Uterus (tissue), 4 donors: ENCODE data around the gene GGT5. TPM values are rescaled to one million over a fixed set of nuclear protein-coding genes. Genes with fewer than 3 reads are reported as not detected.
"Not testable (repeated sequence)": the region's sequence is repeated elsewhere in the genome, so short reads cannot be mapped to it uniquely, and the experiment has no call there.

Source experiments
- DNase-seq, 2 donors: peaks; one replicate each; pipeline ENCODE4 v3.0.0-alpha.2; 2019 to 2020
- H3K27ac ChIP-seq, 2 donors: fragments of 200-600 bp; sonication (generic); 1 replicate in 1 of 2; 2 replicates in 1 of 2; pipeline ENCODE4 v1.5.1; 2016 to 2018
- H3K27me3 ChIP-seq, 2 donors: fragments of 200-600 bp; sonication (generic); one replicate each; pipeline ENCODE4 v1.5.1; 2018 to 2019; ENCODE audit warnings: control low read depth in 1 of 2
- H3K36me3 ChIP-seq, 2 donors: fragments of 200-600 bp; sonication (generic); one replicate each; pipeline ENCODE4 v1.5.1; 2019; ENCODE audit warnings: control low read depth in 1 of 2
- H3K4me1 ChIP-seq, 2 donors: fragments of 200-600 bp; sonication (generic); one replicate each; pipeline ENCODE4 v1.5.1; 2018 to 2019; ENCODE audit warnings: control low read depth in 1 of 2
- H3K4me3 ChIP-seq, 2 donors: fragments of 200-600 bp; sonication (generic); 1 replicate in 1 of 2; 2 replicates in 1 of 2; pipeline ENCODE4 v1.5.1; 2018 to 2019; ENCODE audit warnings: mild to moderate bottlenecking in 1 of 2
- H3K9me3 ChIP-seq, 2 donors: fragments of 200-600 bp; sonication (generic); one replicate each; pipeline ENCODE4 v1.5.1; 2019; ENCODE audit warnings: control low read depth in 1 of 2
- CTCF ChIP-seq, 4 experiments: fragments of 200-600 bp in 2 of 4; fragments of 450-650 bp in 2 of 4; sonication (generic) in 2 of 4; IDR thresholded peaks; one replicate each; pipeline ENCODE4 v1.5.1; 2016 to 2019; ENCODE audit warnings: antibody characterized with exemption in 4 of 4, mild to moderate bottlenecking in 2 of 4, moderate library complexity in 1 of 4
- POLR2A ChIP-seq, 2 donors: fragments of 450-650 bp; IDR thresholded peaks; one replicate each; pipeline ENCODE4 v1.6.1; 2016; ENCODE audit warnings: antibody characterized with exemption in 2 of 2, mild to moderate bottlenecking in 1 of 2, moderate library complexity in 1 of 2
- intact Hi-C: fragments of 100-400 bp; cut with DNase I; formaldehyde crosslinking; loops from one replicate; pipeline ENCODE4 v1.15.1; 2023; ENCODE audit warnings: low total_unique reads
- total RNA-seq, 4 donors: library from RNA; depleted of rRNA in 3 of 4; stranded (reverse); fragments of >200 nt in 3 of 4; gene quantifications; one replicate each; pipeline versions ENCODE4 v1.1.0 to v1.2.4, GENCODE V29; 2014 to 2023
- donor health status: DM: yes; HTN: yes; CAD: no.

GGT5 gene
- total RNA-seq, 4 donors from 2014 or later, result 4.1 to 95.9 (median 54.9) TPM

- no peak for TF ChIP-seq CTCF (IDR thresholded peaks at IDR 0.05)
- no peak for TF ChIP-seq POLR2A (IDR thresholded peaks at IDR 0.05)
- intact Hi-C loops, result no loop called here
- peaks cover 0 to 18% of the 10 kb centered on the region in 2 donors for H3K4me1 ChIP-seq
- peak in 1 of 2 donors; percentile 40 for DNase-seq
- H3K4me3 ChIP-seq, result peak overlapping the region; percentile 60 to 94
- no peaks in the 10 kb centered on the region for H3K27me3 ChIP-seq
- H3K27ac ChIP-seq, result peak overlapping the region; percentile 89 to 95
- H3K9me3 ChIP-seq, result no peaks in the 10 kb centered on the region
- no peaks in the 10 kb centered on the region for H3K36me3 ChIP-seq
These were observed 26.5 kb upstream of the GGT5 start for GRCh38 chr22:24271386-24271854.

GRCh38 chr22:24270556-24271385 is 25.9 kb upstream of the GGT5 start, which contains the start of gene SPECC1L:
Gene SPECC1L, plus strand, starts transcription at chr22:24270831. Its CDS starts 31,401 bp downstream, at chr22:24302232.
- H3K36me3 ChIP-seq, result no peaks in the 10 kb centered on the region
- intact Hi-C loops, result no loop called here
- H3K27ac ChIP-seq, result peak within 1 kb of the TSS; percentile 89 to 95
- H3K4me3 ChIP-seq, result peak within 1 kb of the TSS; percentile 60 to 94
- DNase-seq, result peak; percentile 93 to 95
- TF ChIP-seq POLR2A (IDR thresholded peaks at IDR 0.05) (peak; percentile 95 to 98), CTCF (IDR thresholded peaks at IDR 0.05) (peak in 2 of 4 experiments; percentile 45 to 49)
- no peaks in the 10 kb centered on the region for H3K9me3 ChIP-seq
- no peaks in the 10 kb centered on the region for H3K27me3 ChIP-seq
- H3K4me1 ChIP-seq, result peaks cover 0 to 18% of the 10 kb centered on the region in 2 donors

- DNase-seq, H3K27me3 ChIP-seq, intact Hi-C loops, H3K36me3 ChIP-seq, H3K4me3 ChIP-seq, H3K4me1 ChIP-seq, H3K27ac ChIP-seq, H3K9me3 ChIP-seq: not testable (repeated sequence)
These were observed 21.6 kb upstream of the GGT5 start for GRCh38 chr22:24266495-24266894.

- Histone ChIP-seq H3K4me3 (no peak overlapping the region), H3K4me1 (no peaks in the 10 kb centered on the region), H3K9me3 (no peaks in the 10 kb centered on the region), H3K27me3 (no peaks in the 10 kb centered on the region), H3K27ac (no peak overlapping the region), H3K36me3 (no peaks in the 10 kb centered on the region)
- intact Hi-C loops, result no loop called here
- TF ChIP-seq CTCF (IDR thresholded peaks at IDR 0.05), result no peak
- no peak for TF ChIP-seq POLR2A (IDR thresholded peaks at IDR 0.05)
- DNase-seq, result no peak
These were observed 20.9 kb upstream of the GGT5 start for GRCh38 chr22:24265734-24266133.

GRCh38 chr22:24264329-24264896 is 19.5 kb upstream of the GGT5 start:
- intact Hi-C loops, H3K27me3 ChIP-seq, DNase-seq, H3K9me3 ChIP-seq, H3K36me3 ChIP-seq, H3K4me1 ChIP-seq, H3K4me3 ChIP-seq: not testable (repeated sequence)
- peak overlapping the region in 1 of 2 donors; percentile 33 for H3K27ac ChIP-seq

- H3K27ac ChIP-seq, H3K36me3 ChIP-seq, intact Hi-C loops, H3K9me3 ChIP-seq, H3K27me3 ChIP-seq, H3K4me3 ChIP-seq, H3K4me1 ChIP-seq, DNase-seq: not testable (repeated sequence)
These were observed 18.6 kb upstream of the GGT5 start for GRCh38 chr22:24263479-24263878.

GRCh38 chr22:24262185-24262749 is 17.4 kb upstream of the GGT5 start:
- H3K9me3 ChIP-seq, H3K4me1 ChIP-seq, H3K27ac ChIP-seq, H3K4me3 ChIP-seq, DNase-seq, H3K36me3 ChIP-seq, intact Hi-C loops, H3K27me3 ChIP-seq: not testable (repeated sequence)
